Activated naive CD8-positive, alpha-beta T cell treated with anti-CD3 and anti-CD28 coated beads, Interleukin-2, amount 50 U/mL, for 16 hours (primary cell): ENCODE data around the gene GNG10.
"Not testable (repeated sequence)": the region's sequence is repeated elsewhere in the genome, so short reads cannot be mapped to it uniquely, and the experiment has no call there.

Source experiments
- DNase-seq: peaks from one replicate; pipeline ENCODE4 v3.0.0-alpha.2; 2020; ENCODE audit warnings: low read depth, low spot score

The GNG10 gene

GRCh38 chr9:111661150-111661801 is at the start of gene GNG10:
GNG10 (plus strand) TSS chr9:111661605; CDS start chr9:111661635, 30 bp downstream.
- DNase-seq = peak; percentile 37

GRCh38 chr9:111613436-111614040 is 47.9 kb upstream of the GNG10 start:
- DNase-seq = no peak

- no peak for DNase-seq
Measured at GRCh38 chr9:111615928-111616327, 45.5 kb upstream of the GNG10 start.

- not testable (repeated sequence) for DNase-seq
Measured at GRCh38 chr9:111617349-111617748, 44.1 kb upstream of the GNG10 start.

GRCh38 chr9:111621895-111622480 is 39.4 kb upstream of the GNG10 start:
- no peak for DNase-seq

GRCh38 chr9:111622626-111623025 is 38.8 kb upstream of the GNG10 start:
- no peak for DNase-seq

- no peak for DNase-seq
Measured at GRCh38 chr9:111627260-111627963, 34.0 kb upstream of the GNG10 start.

GRCh38 chr9:111628411-111628810 is 33.0 kb upstream of the GNG10 start:
- DNase-seq = no peak

GRCh38 chr9:111630182-111630963 is 31.0 kb upstream of the GNG10 start:
- no peak for DNase-seq

- no peak for DNase-seq
Measured at GRCh38 chr9:111630964-111631213, 30.5 kb upstream of the GNG10 start.

GRCh38 chr9:111631214-111631971 is 30.0 kb upstream of the GNG10 start, which contains the start of gene DNAJC25:
DNAJC25 (plus strand) TSS chr9:111631334; CDS start chr9:111631408, 74 bp downstream.
- peak; percentile 91 for DNase-seq

- no peak for DNase-seq
Measured at GRCh38 chr9:111632060-111632459, 29.3 kb upstream of the GNG10 start.

GRCh38 chr9:111632695-111633388 is 28.6 kb upstream of the GNG10 start:
- DNase-seq = no peak

GRCh38 chr9:111633389-111633736 is 28.0 kb upstream of the GNG10 start:
- no peak for DNase-seq

GRCh38 chr9:111634860-111635259 is 26.5 kb upstream of the GNG10 start:
- DNase-seq = no peak

- no peak for DNase-seq
Measured at GRCh38 chr9:111637421-111637950, 23.9 kb upstream of the GNG10 start.

- no peak for DNase-seq
Measured at GRCh38 chr9:111644195-111644772, 17.1 kb upstream of the GNG10 start.

GRCh38 chr9:111645806-111646205 is 15.6 kb upstream of the GNG10 start:
- DNase-seq = no peak

GRCh38 chr9:111646417-111646816 is 15.0 kb upstream of the GNG10 start:
- no peak for DNase-seq

GRCh38 chr9:111648066-111648465 is 13.3 kb upstream of the GNG10 start:
- DNase-seq = no peak
